Prostate gland (tissue), 2 donors: Measurements from ENCODE around the gene RABGAP1. TPM values are rescaled to one million over a fixed set of nuclear protein-coding genes. Genes with fewer than 3 reads are reported as not detected.

Experiments
- DNase-seq: peaks from one replicate; pipeline ENCODE4 v3.0.0-alpha.2; 2019; ENCODE audit warnings: low spot score
- H3K27ac ChIP-seq, 2 donors: fragments of 200-600 bp; sonication (generic); 2 replicates each; pipeline ENCODE4 v1.5.1; 2017 to 2019
- H3K27me3 ChIP-seq: fragments of 200-600 bp; sonication (generic); replicated peaks from 2 replicates; pipeline ENCODE4 v1.5.1; 2019; ENCODE audit not compliant: insufficient read depth
- H3K36me3 ChIP-seq, 2 donors: fragments of 200-600 bp; sonication (generic); 1 replicate in 1 of 2; 2 replicates in 1 of 2; pipeline versions ENCODE4 v1.5.1 to v1.8.1; 2017 to 2019
- H3K4me1 ChIP-seq: fragments of 200-600 bp; sonication (generic); replicated peaks from 2 replicates; pipeline ENCODE4 v1.5.1; 2019
- H3K4me3 ChIP-seq, 2 donors: fragments of 200-600 bp; sonication (generic); 2 replicates each; pipeline ENCODE4 v1.5.1; 2017 to 2019
- H3K9me3 ChIP-seq: fragments of 200-600 bp; sonication (generic); 2 replicates; pipeline ENCODE4 v1.5.1; 2017
- CTCF ChIP-seq, 4 experiments: fragments of 200-600 bp in 2 of 4; fragments of 450-650 bp in 2 of 4; sonication (generic) in 2 of 4; IDR thresholded peaks; 1 replicate in 3 of 4; 2 replicates in 1 of 4; pipeline ENCODE4 v1.5.1; 2016 to 2019; ENCODE audit warnings: antibody characterized with exemption in 4 of 4, mild to moderate bottlenecking in 2 of 4, moderate library complexity in 2 of 4
- POLR2A ChIP-seq: fragments of 450-650 bp; IDR thresholded peaks from one replicate; pipeline ENCODE4 v1.6.1; 2016; ENCODE audit warnings: antibody characterized with exemption, mild to moderate bottlenecking
- POLR2AphosphoS5 ChIP-seq: sonication (generic); formaldehyde crosslinking; IDR thresholded peaks from one replicate; pipeline ENCODE4 v1.6.1; 2017; ENCODE audit warnings: antibody characterized with exemption
- WGBS: methylation state at CpG from one replicate; pipeline ENCODE4 v1.1.5; 2018; 5-methylcytosine and 5-hydroxymethylcytosine counted together
- intact Hi-C: fragments of 100-400 bp; cut with DNase I; formaldehyde crosslinking; loops from one replicate; pipeline ENCODE4 v1.14.2; 2022
- total RNA-seq, 2 donors: library from RNA; depleted of rRNA; stranded (reverse); fragments of >200 nt; gene quantifications; one replicate each; pipeline ENCODE4 v1.1.0, GENCODE V29; 2016

The RABGAP1 gene
- total RNA-seq, 2 donors from 2014 or later: 59.8 to 104 TPM

GRCh38 chr9:123049589-123050222 is 108.9 kb downstream of the RABGAP1 start:
- Histone ChIP-seq H3K27ac (peak overlapping the region; percentile 14 to 57), H3K4me3 (no peak overlapping the region), H3K27me3 (no peaks in the 10 kb centered on the region), H3K36me3 (no peaks in the 10 kb centered on the region), H3K4me1 (no peaks in the 10 kb centered on the region), H3K9me3 (no peaks in the 10 kb centered on the region)
- intact Hi-C loops: no loop called here
- no peak for TF ChIP-seq CTCF (IDR thresholded peaks at IDR 0.05)
- no peak for TF ChIP-seq POLR2A
- TF ChIP-seq POLR2AphosphoS5: peak; percentile 61
- peak; percentile 57 for DNase-seq
- 5% methylated on average over 3 of the region's 3 CpGs for WGBS

DNA sequence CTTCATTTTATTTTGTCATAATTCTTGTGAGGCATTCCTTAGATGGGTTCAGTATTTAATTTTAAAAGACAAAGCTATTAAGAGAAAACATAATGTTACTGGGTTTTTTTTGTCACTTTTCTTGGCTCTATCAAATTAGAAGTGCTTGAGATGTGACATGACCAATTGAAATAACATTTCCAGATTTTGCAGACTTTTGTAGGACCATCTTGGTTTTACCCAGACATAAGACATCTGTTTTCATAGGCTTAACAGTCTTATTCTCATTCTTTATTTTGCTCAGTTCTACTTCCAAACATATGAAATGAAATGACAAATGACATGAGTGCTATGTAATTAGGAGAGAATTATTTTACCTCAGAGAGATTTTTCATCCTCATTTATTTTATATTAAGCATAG is 112.2 kb downstream of the RABGAP1 start:
- TF ChIP-seq POLR2AphosphoS5: no peak
- no peak for TF ChIP-seq POLR2A
- TF ChIP-seq CTCF (IDR thresholded peaks at IDR 0.05): no peak
- no peak for DNase-seq
- intact Hi-C loops: no loop called here
- H3K27me3 ChIP-seq: no peaks in the 10 kb centered on the region
- H3K4me3 ChIP-seq: no peak overlapping the region
- no peaks in the 10 kb centered on the region for H3K9me3 ChIP-seq
- H3K4me1 ChIP-seq: no peaks in the 10 kb centered on the region
- no peak overlapping the region for H3K27ac ChIP-seq
- no peaks in the 10 kb centered on the region for H3K36me3 ChIP-seq

GRCh38 chr9:123053711-123054110 is 112.9 kb downstream of the RABGAP1 start:
- Histone ChIP-seq H3K9me3 (no peaks in the 10 kb centered on the region), H3K27ac (no peak overlapping the region), H3K36me3 (no peaks in the 10 kb centered on the region), H3K4me1 (no peaks in the 10 kb centered on the region), H3K4me3 (no peak overlapping the region), H3K27me3 (no peaks in the 10 kb centered on the region)
- no peak for DNase-seq
- intact Hi-C loops: no loop called here
- 22% methylated on average over 2 of the region's 2 CpGs for WGBS
- TF ChIP-seq POLR2AphosphoS5 (no peak), CTCF (IDR thresholded peaks at IDR 0.05) (no peak)

DNA sequence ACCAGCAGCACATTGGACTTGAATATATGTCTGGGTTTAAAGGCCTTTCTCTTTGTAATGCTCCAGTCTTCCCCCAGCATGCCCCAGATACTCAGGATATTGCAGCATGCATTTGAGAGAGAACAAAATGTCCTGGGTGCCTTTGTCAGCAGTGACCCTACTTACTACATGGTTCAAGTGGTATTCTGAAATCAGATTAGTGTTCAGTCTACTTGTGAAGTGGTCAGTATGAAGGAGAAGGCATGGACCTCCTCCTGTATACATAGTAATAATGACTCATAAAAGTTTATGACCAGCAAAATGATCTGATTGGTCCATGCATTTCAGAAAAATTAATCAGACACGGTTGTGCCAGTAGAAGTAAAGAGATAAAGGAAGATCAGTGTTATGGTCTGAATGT is 118.0 kb downstream of the RABGAP1 start:
- TF ChIP-seq POLR2AphosphoS5: no peak
- no peak for TF ChIP-seq CTCF (IDR thresholded peaks at IDR 0.05)
- TF ChIP-seq POLR2A: no peak
- Histone ChIP-seq H3K4me3 (no peak overlapping the region), H3K4me1 (no peaks in the 10 kb centered on the region), H3K27me3 (no peaks in the 10 kb centered on the region), H3K27ac (no peak overlapping the region), H3K9me3 (no peaks in the 10 kb centered on the region), H3K36me3 (no peaks in the 10 kb centered on the region)
- intact Hi-C loops: no loop called here
- DNase-seq: no peak
- WGBS: 60% methylated on average over 1 of the region's 1 CpG

DNA sequence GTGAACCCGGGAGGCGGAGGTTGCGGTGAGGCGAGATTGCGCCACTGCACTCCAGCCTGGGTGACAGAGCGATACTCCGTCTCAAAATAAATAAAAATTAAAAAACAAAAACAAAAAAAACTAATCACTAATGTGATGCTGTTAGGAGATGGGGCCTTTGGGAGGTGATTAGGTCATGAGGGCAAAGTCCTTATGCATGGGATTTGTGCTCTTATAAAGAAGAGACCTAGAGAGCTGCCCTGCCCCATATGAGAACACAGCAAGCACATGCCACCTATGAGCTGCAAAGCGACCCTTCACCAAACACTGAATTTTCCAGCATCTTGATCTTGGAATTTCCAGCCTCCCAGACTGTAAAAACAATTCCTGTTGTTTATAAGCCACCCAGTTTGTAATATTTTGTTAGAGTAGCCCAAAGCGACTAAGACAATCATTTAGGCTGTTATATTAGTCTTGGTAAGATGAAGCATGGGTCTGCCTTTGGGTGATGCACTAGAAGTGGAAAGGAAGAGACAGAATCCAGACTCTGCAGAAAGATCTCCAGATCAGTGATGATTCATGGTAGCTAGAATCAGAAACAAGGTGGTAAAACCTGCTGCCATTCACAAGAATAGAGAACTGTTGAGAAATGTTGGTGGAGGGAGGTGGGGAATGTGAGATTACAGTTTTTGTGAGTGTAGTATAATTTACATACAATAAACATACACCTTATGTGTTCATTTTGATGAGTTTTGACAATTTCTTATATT is 118.8 kb downstream of the RABGAP1 start:
- intact Hi-C loops: no loop called here
- no peak overlapping the region for H3K27ac ChIP-seq
- TF ChIP-seq POLR2AphosphoS5: no peak
- no peak for TF ChIP-seq POLR2A
- TF ChIP-seq CTCF (IDR thresholded peaks at IDR 0.05): no peak

More for the DNA sequence above, 118.8 kb downstream of the RABGAP1 start:
- Histone ChIP-seq H3K27me3 (no peaks in the 10 kb centered on the region), H3K36me3 (no peaks in the 10 kb centered on the region), H3K4me1 (no peaks in the 10 kb centered on the region), H3K4me3 (no peak overlapping the region), H3K9me3 (no peaks in the 10 kb centered on the region)
- 95% methylated on average over 9 of the region's 9 CpGs for WGBS
- no peak for DNase-seq
